DMS153 (cell line): ENCODE measurements around the gene ASH1L.
"Not testable (repeated sequence)": the region's sequence is repeated elsewhere in the genome, so short reads cannot be mapped to it uniquely, and the experiment has no call there.

ENCODE experiments used
- DNase-seq: peaks from one replicate; lab custom pipeline; 2025; lab: John Stamatoyannopoulos, UW

Gene ASH1L

GRCh38 chr1:155442431-155442830, 120.2 kb downstream of the ASH1L start:
- DNase-seq = not testable (repeated sequence)

- DNase-seq = no peak
Observed at GRCh38 chr1:155437405-155437804, 125.2 kb downstream of the ASH1L start.

GRCh38 chr1:155433831-155434389, 128.7 kb downstream of the ASH1L start:
- not testable (repeated sequence) for DNase-seq

GRCh38 chr1:155433128-155433830, 129.3 kb downstream of the ASH1L start:
- DNase-seq = not testable (repeated sequence)

- no peak for DNase-seq
Observed at GRCh38 chr1:155424091-155424490, 138.5 kb downstream of the ASH1L start.

GRCh38 chr1:155420788-155421187, 141.8 kb downstream of the ASH1L start:
- DNase-seq = no peak

- not testable (repeated sequence) for DNase-seq
Observed at GRCh38 chr1:155411840-155412239, 150.8 kb downstream of the ASH1L start.

- no peak for DNase-seq
Observed at GRCh38 chr1:155410931-155411330, 151.7 kb downstream of the ASH1L start.

- no peak for DNase-seq
Observed at GRCh38 chr1:155396874-155397476, 165.6 kb downstream of the ASH1L start.

GRCh38 chr1:155392898-155393411, 169.6 kb downstream of the ASH1L start:
- DNase-seq = no peak

- no peak for DNase-seq
Observed at GRCh38 chr1:155389826-155390225, 172.8 kb downstream of the ASH1L start.

- DNase-seq = not testable (repeated sequence)
Observed at GRCh38 chr1:155385836-155386235, 176.8 kb downstream of the ASH1L start.

GRCh38 chr1:155383406-155383805, 179.2 kb downstream of the ASH1L start:
- no peak for DNase-seq

- no peak for DNase-seq
Observed at GRCh38 chr1:155379631-155380090, 182.9 kb downstream of the ASH1L start.

GRCh38 chr1:155379180-155379579, 183.4 kb downstream of the ASH1L start:
- no peak for DNase-seq

- DNase-seq = no peak
Observed at GRCh38 chr1:155360051-155360450, 202.6 kb downstream of the ASH1L start.

GRCh38 chr1:155352631-155353030, 210.0 kb downstream of the ASH1L start:
- no peak for DNase-seq

GRCh38 chr1:155342842-155343241, 219.8 kb downstream of the ASH1L start:
- DNase-seq = no peak

GRCh38 chr1:155339515-155340097, 223.0 kb downstream of the ASH1L start:
- no peak for DNase-seq

- no peak for DNase-seq
Observed at GRCh38 chr1:155334962-155335361, 227.6 kb downstream of the ASH1L start.

GRCh38 chr1:155329980-155330598, 232.5 kb downstream of the ASH1L start:
- no peak for DNase-seq

- DNase-seq = not testable (repeated sequence)
Observed at GRCh38 chr1:155328856-155329255, 233.7 kb downstream of the ASH1L start.
